Stimulated activated memory B cell treated with anti-CD40 and anti-IgM and Interleukin-4, amounts not matched to agents 10 μg/mL and 1 μg/mL and 100 μg/mL, for 72 hours (primary cell): ENCODE measurements around the gene ERGIC1.

ENCODE experiments used
- ATAC-seq: fragments of 150-1000 bp; cut with Tn5 transposase; 2 replicates; pipeline ENCODE4 v1.10.0; 2021
- H3K27ac Mint-ChIP-seq: one replicate; pipeline ENCODE4 v1.8.0; 2022; ENCODE audit warnings: mild to moderate bottlenecking, mixed read lengths
- H3K27me3 Mint-ChIP-seq: one replicate; pipeline ENCODE4 v1.8.0; 2022; ENCODE audit warnings: mixed read lengths
- H3K36me3 Mint-ChIP-seq: one replicate; pipeline ENCODE4 v1.8.0; 2022; ENCODE audit warnings: mixed read lengths
- H3K4me1 Mint-ChIP-seq: one replicate; pipeline ENCODE4 v1.8.0; 2022; ENCODE audit warnings: mixed read lengths
- H3K4me3 Mint-ChIP-seq: one replicate; pipeline ENCODE4 v1.8.0; 2022; ENCODE audit warnings: mild to moderate bottlenecking, moderate library complexity, mixed read lengths
- H3K9me3 Mint-ChIP-seq: one replicate; pipeline ENCODE4 v1.8.0; 2022; ENCODE audit warnings: mixed read lengths

ERGIC1 gene

GRCh38 chr5:172869691-172870090, 35.6 kb downstream of the ERGIC1 start:
- ATAC-seq, result no peak
- Mint-ChIP-seq H3K36me3 (peaks cover 7% of the 10 kb centered on the region), H3K27ac (no peak overlapping the region), H3K4me3 (no peak overlapping the region), H3K9me3 (no peaks in the 10 kb centered on the region), H3K4me1 (peaks cover 29% of the 10 kb centered on the region), H3K27me3 (no peaks in the 10 kb centered on the region)

- ATAC-seq, result no peak
- no peak overlapping the region for H3K27ac Mint-ChIP-seq
- peaks cover 33% of the 10 kb centered on the region for H3K4me1 Mint-ChIP-seq
- peaks cover 7% of the 10 kb centered on the region for H3K36me3 Mint-ChIP-seq
- no peak overlapping the region for H3K4me3 Mint-ChIP-seq
- no peaks in the 10 kb centered on the region for H3K27me3 Mint-ChIP-seq
- H3K9me3 Mint-ChIP-seq, result no peaks in the 10 kb centered on the region
Measured at GRCh38 chr5:172870291-172870714, 36.3 kb downstream of the ERGIC1 start.

- ATAC-seq, result peak; percentile 18
- Mint-ChIP-seq H3K27ac (no peak overlapping the region), H3K9me3 (no peaks in the 10 kb centered on the region), H3K36me3 (peaks cover 7% of the 10 kb centered on the region), H3K4me1 (peaks cover 31% of the 10 kb centered on the region), H3K4me3 (no peak overlapping the region), H3K27me3 (no peaks in the 10 kb centered on the region)
Measured at GRCh38 chr5:172870715-172871461, 36.8 kb downstream of the ERGIC1 start.

GRCh38 chr5:172871536-172871935, 37.5 kb downstream of the ERGIC1 start:
- no peaks in the 10 kb centered on the region for H3K9me3 Mint-ChIP-seq
- peaks cover 7% of the 10 kb centered on the region for H3K36me3 Mint-ChIP-seq
- no peak overlapping the region for H3K27ac Mint-ChIP-seq
- H3K27me3 Mint-ChIP-seq, result no peaks in the 10 kb centered on the region
- ATAC-seq, result no peak
- H3K4me3 Mint-ChIP-seq, result no peak overlapping the region
- H3K4me1 Mint-ChIP-seq, result peaks cover 27% of the 10 kb centered on the region

- ATAC-seq, result no peak
- Mint-ChIP-seq H3K9me3 (no peaks in the 10 kb centered on the region), H3K4me1 (peaks cover 27% of the 10 kb centered on the region), H3K27ac (no peak overlapping the region), H3K4me3 (no peak overlapping the region), H3K36me3 (peaks cover 7% of the 10 kb centered on the region), H3K27me3 (no peaks in the 10 kb centered on the region)
Measured at GRCh38 chr5:172871982-172872381, 37.9 kb downstream of the ERGIC1 start.

- no peaks in the 10 kb centered on the region for H3K27me3 Mint-ChIP-seq
- peak overlapping the region; percentile 35 for H3K27ac Mint-ChIP-seq
- no peak for ATAC-seq
- H3K4me3 Mint-ChIP-seq, result no peak overlapping the region
- peaks cover 13% of the 10 kb centered on the region for H3K36me3 Mint-ChIP-seq
- H3K9me3 Mint-ChIP-seq, result no peaks in the 10 kb centered on the region
- H3K4me1 Mint-ChIP-seq, result peaks cover 25% of the 10 kb centered on the region
Measured at GRCh38 chr5:172872997-172873491, 39.0 kb downstream of the ERGIC1 start.

GRCh38 chr5:172873513-172873912, 39.5 kb downstream of the ERGIC1 start:
- H3K27me3 Mint-ChIP-seq, result no peaks in the 10 kb centered on the region
- H3K4me3 Mint-ChIP-seq, result no peak overlapping the region
- peaks cover 22% of the 10 kb centered on the region for H3K4me1 Mint-ChIP-seq
- H3K27ac Mint-ChIP-seq, result peak overlapping the region; percentile 35
- no peak for ATAC-seq
- H3K36me3 Mint-ChIP-seq, result peaks cover 14% of the 10 kb centered on the region
- no peaks in the 10 kb centered on the region for H3K9me3 Mint-ChIP-seq

- Mint-ChIP-seq H3K27ac (no peak overlapping the region), H3K36me3 (peaks cover 25% of the 10 kb centered on the region), H3K9me3 (no peaks in the 10 kb centered on the region), H3K4me1 (peaks cover 18% of the 10 kb centered on the region), H3K27me3 (no peaks in the 10 kb centered on the region), H3K4me3 (no peak overlapping the region)
- no peak for ATAC-seq
Measured at GRCh38 chr5:172874647-172875504, 40.8 kb downstream of the ERGIC1 start.

GRCh38 chr5:172875505-172876279, 41.6 kb downstream of the ERGIC1 start:
- Mint-ChIP-seq H3K27me3 (no peaks in the 10 kb centered on the region), H3K4me1 (peaks cover 18% of the 10 kb centered on the region), H3K4me3 (no peak overlapping the region), H3K27ac (no peak overlapping the region), H3K36me3 (peaks cover 25% of the 10 kb centered on the region), H3K9me3 (no peaks in the 10 kb centered on the region)
- no peak for ATAC-seq

- Mint-ChIP-seq H3K36me3 (peaks cover 26% of the 10 kb centered on the region), H3K27ac (no peak overlapping the region), H3K27me3 (no peaks in the 10 kb centered on the region), H3K4me3 (no peak overlapping the region), H3K4me1 (peaks cover 24% of the 10 kb centered on the region), H3K9me3 (no peaks in the 10 kb centered on the region)
- no peak for ATAC-seq
Measured at GRCh38 chr5:172876578-172876977, 42.5 kb downstream of the ERGIC1 start.

- Mint-ChIP-seq H3K27ac (peak overlapping the region; percentile 50), H3K4me1 (peaks cover 35% of the 10 kb centered on the region), H3K27me3 (no peaks in the 10 kb centered on the region), H3K9me3 (no peaks in the 10 kb centered on the region), H3K4me3 (no peak overlapping the region), H3K36me3 (peaks cover 35% of the 10 kb centered on the region)
- no peak for ATAC-seq
Measured at GRCh38 chr5:172877466-172878260, 43.6 kb downstream of the ERGIC1 start.

GRCh38 chr5:172878585-172878932, 44.5 kb downstream of the ERGIC1 start:
- no peak for ATAC-seq
- H3K27ac Mint-ChIP-seq, result no peak overlapping the region
- no peak overlapping the region for H3K4me3 Mint-ChIP-seq
- no peaks in the 10 kb centered on the region for H3K27me3 Mint-ChIP-seq
- H3K36me3 Mint-ChIP-seq, result peaks cover 36% of the 10 kb centered on the region
- no peaks in the 10 kb centered on the region for H3K9me3 Mint-ChIP-seq
- peaks cover 43% of the 10 kb centered on the region for H3K4me1 Mint-ChIP-seq

- no peaks in the 10 kb centered on the region for H3K9me3 Mint-ChIP-seq
Measured at GRCh38 chr5:172878933-172879752, 45.1 kb downstream of the ERGIC1 start.

More at GRCh38 chr5:172878933-172879752, 45.1 kb downstream of the ERGIC1 start:
- H3K27me3 Mint-ChIP-seq, result no peaks in the 10 kb centered on the region
- no peak overlapping the region for H3K27ac Mint-ChIP-seq
- ATAC-seq, result no peak
- no peak overlapping the region for H3K4me3 Mint-ChIP-seq
- H3K36me3 Mint-ChIP-seq, result peaks cover 40% of the 10 kb centered on the region
- peaks cover 47% of the 10 kb centered on the region for H3K4me1 Mint-ChIP-seq
